ENCODE data around the gene DNMT3A.
A peak's percentile ranks its signal among the peaks of the same experiment; 100 is the strongest.

DNMT3A gene

GRCh38 chr2:25324905-25325592 lies 16.7 kb downstream of the DNMT3A start:
- DNase-seq (ENCODE audit: low read depth): peak; percentile 44

- DNase-seq (ENCODE audit: low read depth): no peak
Measured at GRCh38 chr2:25324251-25324650, 17.5 kb downstream of the DNMT3A start.

- DNase-seq (ENCODE audit: low read depth): no peak
Measured at GRCh38 chr2:25323610-25324189, 18.0 kb downstream of the DNMT3A start.

- DNase-seq (ENCODE audit: low read depth): no peak
Measured at GRCh38 chr2:25323042-25323514, 18.6 kb downstream of the DNMT3A start.

GRCh38 chr2:25322312-25322711 lies 19.4 kb downstream of the DNMT3A start:
- no peak for DNase-seq (ENCODE audit: low read depth)

GRCh38 chr2:25320077-25320476 lies 21.6 kb downstream of the DNMT3A start:
- DNase-seq (ENCODE audit: low read depth): no peak

- no peak for DNase-seq (ENCODE audit: low read depth)
Measured at GRCh38 chr2:25316101-25316500, 25.6 kb downstream of the DNMT3A start.

- no peak for DNase-seq (ENCODE audit: low read depth)
Measured at GRCh38 chr2:25315316-25315680, 26.4 kb downstream of the DNMT3A start.

GRCh38 chr2:25314514-25315315 lies 27.0 kb downstream of the DNMT3A start:
- no peak for DNase-seq (ENCODE audit: low read depth)

- DNase-seq (ENCODE audit: low read depth): no peak
Measured at GRCh38 chr2:25313711-25314513, 27.8 kb downstream of the DNMT3A start.

GRCh38 chr2:25312958-25313710 lies 28.6 kb downstream of the DNMT3A start:
- DNase-seq (ENCODE audit: low read depth): no peak

- DNase-seq (ENCODE audit: low read depth): no peak
Measured at GRCh38 chr2:25311865-25312575, 29.7 kb downstream of the DNMT3A start.

- DNase-seq (ENCODE audit: low read depth): no peak
Measured at GRCh38 chr2:25310965-25311864, 30.5 kb downstream of the DNMT3A start.

- DNase-seq (ENCODE audit: low read depth): no peak
Measured at GRCh38 chr2:25310709-25310964, 31.1 kb downstream of the DNMT3A start.

GRCh38 chr2:25309402-25309801 lies 32.3 kb downstream of the DNMT3A start:
- no peak for DNase-seq (ENCODE audit: low read depth)

GRCh38 chr2:25308599-25308998 lies 33.1 kb downstream of the DNMT3A start:
- no peak for DNase-seq (ENCODE audit: low read depth)

- no peak for DNase-seq (ENCODE audit: low read depth)
Measured at GRCh38 chr2:25307949-25308557, 33.7 kb downstream of the DNMT3A start.

GRCh38 chr2:25306777-25307368 lies 34.9 kb downstream of the DNMT3A start:
- DNase-seq (ENCODE audit: low read depth): no peak

GRCh38 chr2:25305775-25306174 lies 36.0 kb downstream of the DNMT3A start:
- DNase-seq (ENCODE audit: low read depth): peak; percentile 26
